HG03135 (cell line): ENCODE results near the gene XYLT1.

Source experiments
- ATAC-seq: cut with Tn5 transposase; IDR thresholded peaks from one replicate; pipeline ENCODE4 v1.9.1; 2021; ENCODE audit warnings: mild to moderate bottlenecking, moderate library complexity; ENCODE audit not compliant: unreplicated experiment

XYLT1 gene

GRCh38 chr16:17295948-17296347 lies 174.8 kb downstream of the XYLT1 start:
- ATAC-seq: no peak

GRCh38 chr16:17294856-17295255 lies 175.9 kb downstream of the XYLT1 start:
- ATAC-seq: no peak

GRCh38 chr16:17293813-17294558 lies 176.8 kb downstream of the XYLT1 start:
- no peak for ATAC-seq

GRCh38 chr16:17291289-17291688 lies 179.5 kb downstream of the XYLT1 start:
- no peak for ATAC-seq

GRCh38 chr16:17289674-17290635 lies 180.8 kb downstream of the XYLT1 start:
- no peak for ATAC-seq

GRCh38 chr16:17289050-17289449 lies 181.7 kb downstream of the XYLT1 start:
- ATAC-seq: no peak

- no peak for ATAC-seq
Observed at GRCh38 chr16:17287166-17287800, 183.5 kb downstream of the XYLT1 start.

GRCh38 chr16:17286443-17286842 lies 184.3 kb downstream of the XYLT1 start:
- ATAC-seq: no peak

GRCh38 chr16:17283016-17283415 lies 187.7 kb downstream of the XYLT1 start:
- no peak for ATAC-seq

- ATAC-seq: no peak
Observed at GRCh38 chr16:17282247-17282646, 188.5 kb downstream of the XYLT1 start.

GRCh38 chr16:17281052-17281451 lies 189.7 kb downstream of the XYLT1 start:
- ATAC-seq: no peak

- ATAC-seq: no peak
Observed at GRCh38 chr16:17278988-17279387, 191.8 kb downstream of the XYLT1 start.

GRCh38 chr16:17277981-17278381 lies 192.8 kb downstream of the XYLT1 start:
- ATAC-seq: no peak

GRCh38 chr16:17276610-17277009 lies 194.2 kb downstream of the XYLT1 start:
- no peak for ATAC-seq

GRCh38 chr16:17276010-17276530 lies 194.7 kb downstream of the XYLT1 start:
- no peak for ATAC-seq

GRCh38 chr16:17275076-17276009 lies 195.4 kb downstream of the XYLT1 start:
- ATAC-seq: no peak

- ATAC-seq: no peak
Observed at GRCh38 chr16:17273142-17273561, 197.6 kb downstream of the XYLT1 start.

- ATAC-seq: no peak
Observed at GRCh38 chr16:17272716-17273115, 198.0 kb downstream of the XYLT1 start.

GRCh38 chr16:17271687-17272086 lies 199.1 kb downstream of the XYLT1 start:
- ATAC-seq: no peak

GRCh38 chr16:17270683-17271109 lies 200.1 kb downstream of the XYLT1 start:
- no peak for ATAC-seq
